ENCODE data around the gene ANK2.

The ANK2 gene

DNA sequence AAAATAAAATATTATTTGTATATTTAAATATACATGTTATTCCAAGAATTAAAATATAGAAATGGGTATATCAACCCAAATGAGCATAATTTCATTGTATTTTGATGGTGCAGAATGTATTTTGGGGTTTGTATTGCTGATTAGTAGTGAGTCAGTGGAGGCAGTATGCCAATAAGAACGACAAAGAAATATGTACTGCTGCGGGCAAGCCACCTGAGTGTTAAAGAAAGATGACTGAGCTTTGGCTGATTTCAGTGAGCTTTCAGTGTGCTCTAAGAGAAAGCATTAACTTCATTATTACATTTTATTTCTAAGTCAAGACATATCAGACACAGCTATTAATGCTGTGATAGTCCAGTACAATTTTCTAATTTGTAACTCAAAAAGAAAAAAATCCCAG, 297.8 kb downstream of the ANK2 start:
- DNase-seq (ENCODE audit: low read depth) = no peak

DNA sequence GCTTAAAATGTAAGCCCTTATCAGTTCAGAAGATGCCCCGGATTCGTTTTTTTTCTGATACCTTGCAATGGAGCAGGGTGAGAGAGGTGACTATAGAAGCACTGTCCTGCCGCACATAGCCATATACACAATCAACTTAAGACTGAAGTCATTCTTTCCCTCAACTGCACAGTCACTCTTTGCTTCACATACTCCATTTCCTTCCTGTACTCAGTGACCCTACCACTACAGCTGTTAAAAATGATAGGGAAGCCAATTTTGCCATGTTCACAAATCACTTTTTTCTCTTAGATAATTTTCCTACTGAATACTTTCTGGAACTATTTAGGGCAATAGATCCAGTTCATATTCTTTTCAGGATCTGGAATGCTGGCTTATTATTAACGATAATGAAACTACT, 300.0 kb downstream of the ANK2 start:
- no peak for DNase-seq (ENCODE audit: low read depth)

DNA sequence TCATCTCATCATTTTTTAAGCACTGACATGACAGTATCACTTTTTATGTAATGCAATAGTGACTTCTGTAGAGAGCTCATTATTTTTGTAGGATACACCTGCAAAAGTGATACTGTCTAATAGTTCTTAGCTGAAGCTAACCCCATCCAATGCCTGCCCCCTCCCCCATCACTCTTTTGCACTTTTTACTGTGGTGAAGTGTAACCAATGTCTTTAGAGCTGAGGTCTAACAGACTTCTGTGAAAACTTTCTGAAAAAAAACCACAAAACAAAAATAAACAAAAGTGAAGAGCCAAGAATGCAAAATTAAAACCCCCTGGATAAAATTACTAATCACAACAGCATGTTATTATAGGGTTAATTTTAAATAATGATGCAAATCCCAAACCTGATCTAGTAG, 301.1 kb downstream of the ANK2 start:
- DNase-seq (ENCODE audit: low read depth) = no peak

DNA sequence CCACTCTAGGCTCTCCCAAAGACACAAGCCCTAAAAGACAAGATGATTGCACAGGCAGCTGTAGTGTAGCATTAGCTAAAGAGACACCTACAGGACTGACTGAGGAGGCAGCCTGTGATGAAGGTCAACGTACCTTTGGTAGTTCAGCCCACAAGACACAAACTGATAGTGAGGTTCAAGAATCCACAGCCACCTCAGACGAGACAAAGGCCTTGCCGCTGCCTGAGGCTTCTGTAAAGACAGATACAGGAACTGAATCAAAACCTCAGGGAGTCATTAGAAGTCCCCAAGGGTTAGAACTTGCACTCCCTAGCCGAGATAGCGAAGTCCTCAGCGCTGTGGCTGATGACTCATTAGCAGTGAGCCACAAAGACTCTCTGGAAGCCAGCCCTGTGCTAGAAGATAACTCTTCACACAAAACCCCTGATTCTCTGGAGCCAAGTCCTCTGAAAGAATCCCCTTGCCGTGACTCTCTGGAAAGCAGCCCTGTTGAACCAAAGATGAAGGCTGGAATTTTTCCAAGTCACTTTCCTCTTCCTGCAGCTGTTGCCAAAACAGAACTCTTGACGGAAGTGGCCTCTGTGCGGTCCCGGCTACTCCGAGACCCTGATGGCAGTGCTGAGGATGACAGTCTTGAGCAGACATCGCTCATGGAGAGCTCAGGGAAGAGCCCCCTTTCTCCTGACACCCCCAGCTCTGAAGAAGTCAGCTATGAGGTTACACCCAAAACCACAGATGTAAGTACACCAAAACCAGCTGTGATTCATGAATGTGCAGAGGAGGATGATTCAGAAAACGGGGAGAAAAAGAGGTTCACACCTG, 306.3 kb downstream of the ANK2 start:
- peak; percentile 47 for DNase-seq (ENCODE audit: low read depth)

DNA sequence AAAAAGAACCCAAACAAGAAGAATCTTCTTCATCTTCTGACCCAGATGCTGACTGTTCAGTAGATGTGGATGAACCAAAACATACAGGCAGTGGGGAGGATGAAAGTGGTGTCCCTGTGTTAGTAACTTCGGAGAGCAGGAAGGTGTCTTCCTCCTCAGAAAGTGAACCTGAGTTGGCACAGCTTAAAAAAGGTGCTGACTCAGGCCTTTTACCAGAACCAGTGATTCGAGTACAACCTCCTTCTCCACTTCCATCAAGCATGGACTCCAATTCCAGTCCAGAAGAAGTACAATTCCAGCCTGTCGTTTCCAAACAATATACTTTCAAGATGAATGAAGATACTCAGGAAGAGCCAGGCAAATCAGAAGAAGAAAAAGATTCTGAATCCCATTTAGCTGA, 307.0 kb downstream of the ANK2 start:
- no peak for DNase-seq (ENCODE audit: low read depth)

- DNase-seq (ENCODE audit: low read depth) = no peak
Measured at GRCh38 chr4:113358784-113359183, 309.3 kb downstream of the ANK2 start.

GRCh38 chr4:113365377-113365776, 315.9 kb downstream of the ANK2 start:
- DNase-seq (ENCODE audit: low read depth) = no peak

- DNase-seq (ENCODE audit: low read depth) = no peak
Measured at GRCh38 chr4:113368056-113368455, 318.6 kb downstream of the ANK2 start.

- no peak for DNase-seq (ENCODE audit: low read depth)
Measured at GRCh38 chr4:113371111-113371510, 321.7 kb downstream of the ANK2 start.

GRCh38 chr4:113375964-113376666, 326.7 kb downstream of the ANK2 start:
- DNase-seq (ENCODE audit: low read depth) = no peak

DNA sequence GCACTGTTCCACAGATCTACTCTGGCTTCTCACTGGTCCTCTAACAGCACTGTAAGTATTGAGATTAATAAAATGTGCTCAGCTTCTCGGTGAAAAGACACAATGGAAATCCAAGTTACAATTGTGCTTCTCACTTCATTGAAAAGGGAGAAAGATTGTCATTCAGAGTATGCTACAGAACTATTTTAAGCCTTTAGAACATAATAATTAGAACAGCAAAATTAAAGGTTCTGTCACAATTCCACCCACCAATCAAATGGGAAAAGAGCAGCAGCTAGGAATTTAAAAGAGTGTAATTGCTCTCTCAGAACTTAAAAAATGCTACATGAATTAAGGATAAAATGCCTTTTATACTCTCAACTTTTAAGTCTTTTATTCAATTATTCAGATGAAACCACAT, 329.4 kb downstream of the ANK2 start:
- DNase-seq (ENCODE audit: low read depth) = no peak

GRCh38 chr4:113382704-113383103, 333.3 kb downstream of the ANK2 start:
- no peak for DNase-seq (ENCODE audit: low read depth)

DNA sequence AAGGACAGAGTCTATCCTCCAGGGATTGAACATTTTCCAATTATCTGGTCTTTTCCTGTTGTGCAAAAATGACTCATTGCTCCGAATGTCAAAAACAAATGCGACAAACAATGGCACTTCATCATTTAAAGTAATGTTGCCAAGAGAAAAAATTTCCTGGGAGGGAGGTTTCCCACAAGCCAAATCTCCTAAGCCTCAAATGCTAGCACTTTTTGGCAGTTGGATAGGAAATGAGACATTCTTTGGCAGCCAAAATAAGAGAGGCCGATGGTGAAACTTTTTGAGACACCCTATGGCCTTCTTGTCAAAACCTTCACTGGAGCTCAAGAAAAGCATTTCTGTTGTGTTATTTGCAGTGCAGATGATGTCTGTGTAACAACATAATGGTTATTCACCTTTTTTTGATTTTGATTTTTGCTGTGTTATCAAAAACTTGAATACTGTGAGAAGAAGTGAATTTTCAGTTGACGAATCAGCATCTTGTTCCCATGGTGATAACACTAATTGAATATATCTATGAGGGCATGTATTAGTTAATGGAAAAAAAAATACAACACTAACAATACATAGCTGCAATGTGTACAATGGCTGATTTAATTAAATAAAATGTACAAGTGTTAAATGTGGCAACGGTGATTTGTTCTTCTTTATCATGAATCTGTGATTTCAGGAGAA, 333.8 kb downstream of the ANK2 start:
- no peak for DNase-seq (ENCODE audit: low read depth)

GRCh38 chr4:113384600-113384999, 335.1 kb downstream of the ANK2 start:
- no peak for DNase-seq (ENCODE audit: low read depth)

GRCh38 chr4:113385281-113385899, 335.9 kb downstream of the ANK2 start:
- no peak for DNase-seq (ENCODE audit: low read depth)

DNA sequence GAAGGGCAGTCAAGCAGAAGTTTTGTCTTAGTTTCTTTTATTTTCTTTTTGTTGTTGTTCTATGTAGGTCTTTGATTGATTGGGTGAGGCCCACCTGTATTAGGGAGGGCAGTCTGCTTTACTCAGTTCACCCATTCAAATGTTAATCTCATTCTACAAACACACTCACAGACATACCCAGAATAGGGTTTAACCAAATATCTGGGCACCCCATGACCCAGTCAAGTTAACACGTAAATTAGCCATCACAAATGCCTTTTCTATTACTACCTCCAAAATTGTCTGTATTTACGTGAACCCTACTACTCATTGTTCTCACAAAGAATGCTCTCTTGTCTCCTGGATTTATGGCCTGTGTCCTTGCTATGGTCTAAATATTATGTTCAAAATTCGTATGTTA, 339.7 kb downstream of the ANK2 start:
- DNase-seq (ENCODE audit: low read depth) = no peak

GRCh38 chr4:113390850-113391249, 341.4 kb downstream of the ANK2 start:
- DNase-seq (ENCODE audit: low read depth) = no peak

- no peak for DNase-seq (ENCODE audit: low read depth)
Measured at GRCh38 chr4:113394108-113394729, 344.8 kb downstream of the ANK2 start.

- DNase-seq (ENCODE audit: low read depth) = peak; percentile 48
Measured at GRCh38 chr4:113394730-113395530, 345.5 kb downstream of the ANK2 start.

DNA sequence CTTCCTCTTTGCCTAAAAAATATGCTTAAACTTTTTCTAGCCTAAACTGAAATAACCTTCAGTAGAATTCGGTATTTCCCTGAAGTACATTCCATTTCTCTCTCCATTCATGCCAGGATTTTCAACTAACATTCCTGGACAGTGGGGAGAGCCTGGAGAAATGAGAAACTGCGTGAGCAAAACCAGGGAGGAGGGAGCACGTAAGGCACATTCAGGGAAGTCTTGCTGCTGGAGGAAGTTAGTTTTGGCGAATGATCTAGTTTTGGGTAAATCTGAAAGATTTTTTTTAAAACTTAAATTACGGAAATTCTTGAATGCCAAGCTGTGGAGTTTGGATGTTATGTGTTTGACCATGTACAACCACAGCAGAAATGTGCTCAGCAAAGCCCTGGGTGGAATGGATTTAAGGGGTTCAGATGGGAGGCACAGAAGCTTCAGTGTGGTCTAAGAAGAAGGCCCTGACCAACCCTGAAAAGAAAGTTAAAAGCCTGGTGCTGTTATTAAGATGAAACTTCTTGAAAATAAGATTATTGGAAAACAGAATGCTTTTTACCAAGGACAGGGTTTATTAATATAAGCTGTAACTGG, 347.8 kb downstream of the ANK2 start:
- DNase-seq (ENCODE audit: low read depth) = no peak

Measured in activated gamma-delta T cell treated with anti-CD3 and anti-CD28 coated beads, Interleukin-2, amount 50 U/mL, for 16 hours (primary cell).